Anterior cingulate cortex (tissue), 58 donors: Measurements from ENCODE around the gene SDK2.

ENCODE experiments used
- DNase-seq, 58 donors: peaks; one replicate each; lab custom pipeline; 2025; lab: John Stamatoyannopoulos, UW

The SDK2 gene

DNA sequence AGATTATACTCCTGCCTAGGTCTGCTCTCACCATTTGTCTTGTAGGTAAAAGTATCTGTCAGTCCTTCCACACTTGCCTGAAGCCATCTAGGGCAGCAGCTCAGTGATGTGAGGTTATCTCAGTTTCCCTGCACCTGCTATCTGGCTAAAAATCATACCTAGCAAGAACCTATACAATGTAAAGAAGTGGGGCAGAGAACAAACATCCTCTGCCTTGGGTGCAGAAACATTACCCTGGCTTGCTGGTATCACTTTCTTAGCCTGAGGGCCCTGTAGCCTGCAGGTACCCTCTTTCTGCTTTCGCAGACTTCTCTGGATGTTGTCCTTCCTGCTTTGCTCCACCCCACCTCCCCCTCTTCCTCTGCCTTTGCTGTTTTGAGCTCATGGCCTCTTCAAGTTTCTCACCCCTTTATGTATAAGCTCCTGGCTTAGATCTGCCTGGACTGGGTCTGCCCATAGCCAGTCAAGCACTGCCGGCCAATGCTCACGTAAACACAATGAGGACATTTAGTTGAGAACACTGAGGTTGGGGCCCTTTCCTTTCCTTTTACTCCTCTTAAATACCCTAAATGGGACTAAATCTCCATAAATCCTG is 8.7 kb upstream of the SDK2 start:
- no peak for DNase-seq

DNA sequence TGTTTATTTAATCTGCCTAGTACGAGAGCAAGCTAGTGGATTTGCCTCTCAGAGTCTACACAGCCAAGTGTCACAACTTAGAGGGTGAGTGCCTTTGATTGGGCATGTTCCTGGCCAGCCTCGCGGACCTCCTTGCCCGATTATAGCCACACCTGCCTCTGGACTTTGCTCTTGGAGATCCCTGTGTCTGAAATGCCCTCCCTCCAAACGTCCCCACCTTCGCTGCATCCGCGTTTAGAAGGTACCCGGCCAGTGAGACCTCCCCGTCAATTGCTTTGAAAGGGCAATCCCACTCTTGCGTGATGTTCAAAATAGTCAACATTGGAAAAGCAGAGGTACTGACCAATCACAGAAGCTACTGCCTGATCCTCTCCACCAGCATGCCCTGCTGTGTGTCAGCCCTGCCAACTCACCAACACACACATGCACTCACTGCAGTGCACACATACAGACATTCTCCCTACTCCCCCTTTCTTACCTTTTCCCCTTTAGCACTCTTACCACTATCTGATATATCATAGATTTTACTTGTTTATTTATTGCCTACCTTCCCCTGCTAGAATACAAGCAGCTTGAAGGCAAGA is 6.5 kb upstream of the SDK2 start:
- no peak for DNase-seq

DNA sequence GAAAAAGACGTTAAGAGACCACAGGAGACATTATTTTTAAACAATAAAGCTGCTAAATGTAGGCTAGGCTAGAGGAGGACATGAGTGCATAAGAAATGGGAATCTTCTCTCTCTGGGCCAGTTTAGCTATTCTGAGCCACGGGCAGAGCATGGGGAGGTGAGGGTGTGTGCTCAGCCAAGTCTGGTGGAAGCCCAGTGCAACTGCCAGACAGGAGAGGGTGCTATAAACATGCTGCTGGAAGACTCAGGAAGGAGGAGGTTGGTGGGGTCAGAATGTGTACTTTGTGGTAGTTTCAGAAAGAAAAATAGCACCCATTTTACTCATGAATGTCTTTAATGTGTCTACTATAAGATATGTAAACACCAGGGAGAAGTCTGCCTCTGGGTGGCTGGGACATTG is 5.9 kb upstream of the SDK2 start:
- DNase-seq, result peak in 1 of 58 donors; percentile 12

DNA sequence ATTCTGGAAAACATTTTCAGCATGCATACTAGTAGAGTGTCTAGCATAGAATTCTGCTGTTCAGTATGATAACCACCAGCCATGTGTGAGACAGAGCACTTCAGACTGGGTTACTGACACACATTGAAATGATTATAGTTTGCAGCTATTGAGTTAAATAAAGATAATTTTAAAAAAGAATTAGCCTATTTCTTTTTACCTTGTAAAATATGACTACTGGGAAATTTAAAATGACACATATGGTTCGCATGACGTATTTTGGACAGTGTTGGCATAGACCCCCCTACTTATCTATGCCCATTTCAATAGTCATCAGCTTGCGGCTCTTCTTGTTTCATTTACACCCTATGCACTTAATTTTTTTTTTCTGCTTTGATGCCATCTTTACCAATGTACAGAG is 4.7 kb upstream of the SDK2 start:
- no peak for DNase-seq

DNA sequence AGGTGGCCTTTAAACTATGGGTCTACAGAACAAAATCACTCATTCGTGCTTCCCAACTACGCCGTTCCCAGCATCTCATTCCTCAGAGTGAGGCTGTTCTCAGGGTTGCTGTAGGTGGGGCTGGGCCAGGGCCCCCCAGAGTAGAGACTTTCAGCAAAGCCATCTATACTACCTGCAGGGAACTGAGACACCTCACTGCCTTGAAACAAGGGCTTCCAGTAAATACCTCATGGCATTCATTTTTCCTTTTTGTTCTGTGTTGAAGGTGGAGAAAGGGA is 4.2 kb upstream of the SDK2 start:
- no peak for DNase-seq

DNA sequence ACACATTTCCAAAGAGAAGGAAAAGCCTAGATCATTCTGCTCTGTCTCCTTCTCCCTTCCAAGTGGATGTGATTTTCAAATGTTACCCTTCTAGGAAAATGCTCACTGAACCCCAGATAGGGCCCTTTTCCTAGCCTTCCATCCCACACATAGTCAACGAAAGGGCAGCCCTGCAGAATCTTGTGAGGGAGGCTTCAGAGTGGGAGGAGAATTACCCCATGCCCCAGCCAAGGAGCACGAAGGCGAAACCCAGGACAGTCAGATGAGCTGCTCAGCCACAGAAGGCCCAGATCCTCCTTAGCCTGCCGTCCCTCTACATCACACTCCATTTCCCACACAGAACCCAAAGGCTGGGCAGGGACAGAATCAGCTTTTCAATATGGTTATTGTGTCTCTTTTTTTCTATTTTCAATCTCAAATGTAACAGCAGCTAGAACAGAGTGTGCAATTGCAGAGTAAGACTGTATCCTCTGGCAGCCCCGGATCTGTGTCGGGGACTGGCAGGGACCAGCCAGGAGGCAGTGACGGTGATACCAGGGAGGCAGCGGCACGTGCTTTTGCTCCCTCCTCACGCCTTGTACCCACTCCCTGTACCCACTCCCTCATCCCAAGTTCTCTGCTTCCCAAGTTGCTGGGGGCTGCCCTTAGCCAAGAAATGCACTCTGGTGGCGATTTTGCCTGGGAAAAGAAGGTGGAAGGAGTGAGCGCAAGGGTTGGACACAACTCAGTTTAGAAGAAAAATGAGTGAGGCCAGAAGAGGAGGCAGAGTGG is 3.7 kb upstream of the SDK2 start:
- DNase-seq, result no peak

DNA sequence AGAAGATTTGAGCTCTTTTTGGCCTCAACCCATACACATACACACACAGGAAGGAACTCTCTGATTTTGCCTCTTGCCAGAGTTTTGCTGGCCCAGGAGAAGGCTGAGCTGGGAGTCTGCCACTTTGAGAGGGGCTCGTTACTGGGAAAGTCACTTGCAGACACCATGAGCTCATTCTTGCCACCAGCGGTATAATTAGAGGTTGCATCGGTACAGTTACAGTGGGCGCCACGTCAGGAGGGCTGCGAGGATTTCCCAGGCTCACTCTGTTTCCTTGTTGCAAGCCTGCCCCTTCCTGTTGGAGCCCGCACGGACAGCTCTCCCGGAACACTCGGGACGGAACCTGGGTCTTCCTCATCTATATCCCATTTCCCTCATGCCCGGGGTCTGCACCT is 3.1 kb upstream of the SDK2 start:
- no peak for DNase-seq

DNA sequence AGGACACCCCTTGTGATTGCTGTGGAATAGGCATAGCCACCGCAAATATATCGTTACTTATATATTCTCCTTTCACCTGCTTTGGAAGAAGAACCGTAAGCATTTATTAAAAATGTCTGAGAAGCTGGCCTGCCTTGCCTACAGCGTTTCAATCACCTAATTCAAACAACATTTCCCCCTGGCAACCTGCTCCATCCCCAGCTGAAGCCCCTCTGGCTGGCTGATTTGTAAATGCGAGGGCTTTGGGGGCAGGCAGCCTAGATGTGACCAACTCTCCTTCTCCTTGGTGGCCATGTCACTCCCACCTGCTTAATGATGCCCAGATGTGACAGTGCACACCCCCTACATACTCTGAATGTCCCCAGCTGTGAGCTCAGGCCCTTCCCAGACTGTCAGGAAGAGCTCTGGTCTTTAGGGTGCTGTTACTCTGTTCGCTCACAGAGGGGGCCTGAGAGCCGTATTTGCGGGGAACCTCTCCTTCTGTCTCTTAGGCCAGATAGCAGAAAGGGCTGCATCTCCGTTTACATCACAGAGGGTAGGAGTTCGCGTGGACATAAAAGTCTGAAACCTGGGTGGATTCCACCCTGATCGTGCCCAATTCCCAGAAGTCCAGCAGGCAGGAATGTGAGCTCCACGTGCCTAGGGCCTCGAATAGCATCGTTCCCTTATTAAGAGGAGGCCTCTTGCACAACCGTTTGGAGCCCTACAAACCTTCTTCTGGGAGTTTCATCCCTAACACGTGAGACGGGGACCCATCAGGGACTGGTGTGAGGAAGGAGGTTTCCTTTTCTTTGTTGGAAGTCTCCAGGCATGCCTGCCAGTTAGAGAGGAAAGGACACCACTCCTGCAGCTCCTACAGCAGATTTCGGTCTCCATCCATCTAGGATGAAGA is 2.4 kb upstream of the SDK2 start:
- DNase-seq, result peak in 5 of 58 donors; percentile 12 to 25 (median 16)

DNA sequence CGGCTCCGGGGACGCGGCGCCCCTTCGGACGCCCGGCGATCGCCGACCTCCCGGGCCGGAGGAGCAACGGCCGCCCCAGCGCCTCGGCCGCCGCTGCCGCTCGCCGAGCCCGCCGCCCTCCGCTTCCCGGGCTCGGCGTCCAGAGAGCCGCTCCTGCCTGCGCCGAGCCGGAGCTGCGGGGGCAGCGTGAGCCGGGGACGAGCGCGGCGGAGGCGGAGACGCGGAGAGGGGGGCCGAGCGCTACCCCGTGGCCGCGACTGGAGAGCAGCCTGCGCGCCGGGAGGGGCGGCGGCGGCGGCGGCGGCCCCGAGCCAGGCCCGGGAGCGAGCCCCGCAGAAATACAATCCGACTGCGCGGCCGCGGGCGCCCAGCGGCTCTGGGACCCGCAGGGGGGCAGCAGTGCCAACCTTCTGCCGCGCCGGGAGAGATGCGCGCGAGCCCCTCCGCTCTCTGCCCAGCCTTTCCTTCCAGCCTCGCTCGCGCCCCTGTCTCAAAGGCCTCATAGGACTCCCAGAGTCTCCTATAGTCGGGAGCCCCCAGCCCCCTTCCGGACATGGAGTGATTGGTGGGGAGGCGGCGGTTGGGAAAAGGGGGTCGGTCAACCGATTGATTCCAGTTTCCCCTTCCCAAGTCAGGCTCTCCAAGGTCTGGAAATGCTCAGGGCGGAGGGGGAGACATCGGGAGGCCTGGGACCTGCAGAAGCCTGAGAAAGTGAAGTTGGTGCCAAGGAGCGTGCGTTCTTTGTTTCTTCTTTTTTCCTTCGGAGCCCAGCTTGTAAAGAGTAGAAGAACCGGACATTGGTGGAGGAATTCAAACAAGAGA is 1.0 kb upstream of the SDK2 start:
- peak in 52 of 58 donors; percentile 30 to 79 (median 59) for DNase-seq

DNA sequence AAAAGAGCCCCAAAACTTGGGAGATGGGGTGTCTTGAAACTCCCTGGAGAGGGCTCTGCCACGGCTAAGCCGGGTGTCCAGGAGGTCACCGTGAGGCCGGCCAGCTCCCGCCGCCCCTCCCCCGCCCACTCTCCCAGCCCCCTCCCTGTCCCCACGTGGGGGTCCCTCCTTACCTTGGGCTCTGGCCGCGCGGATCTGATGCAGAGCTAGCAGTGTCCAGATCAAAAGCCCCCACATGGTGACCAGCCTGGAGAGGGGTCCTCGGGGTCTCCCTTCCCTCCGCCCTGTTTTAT is 447 bp downstream of the SDK2 start:
- no peak for DNase-seq

DNA sequence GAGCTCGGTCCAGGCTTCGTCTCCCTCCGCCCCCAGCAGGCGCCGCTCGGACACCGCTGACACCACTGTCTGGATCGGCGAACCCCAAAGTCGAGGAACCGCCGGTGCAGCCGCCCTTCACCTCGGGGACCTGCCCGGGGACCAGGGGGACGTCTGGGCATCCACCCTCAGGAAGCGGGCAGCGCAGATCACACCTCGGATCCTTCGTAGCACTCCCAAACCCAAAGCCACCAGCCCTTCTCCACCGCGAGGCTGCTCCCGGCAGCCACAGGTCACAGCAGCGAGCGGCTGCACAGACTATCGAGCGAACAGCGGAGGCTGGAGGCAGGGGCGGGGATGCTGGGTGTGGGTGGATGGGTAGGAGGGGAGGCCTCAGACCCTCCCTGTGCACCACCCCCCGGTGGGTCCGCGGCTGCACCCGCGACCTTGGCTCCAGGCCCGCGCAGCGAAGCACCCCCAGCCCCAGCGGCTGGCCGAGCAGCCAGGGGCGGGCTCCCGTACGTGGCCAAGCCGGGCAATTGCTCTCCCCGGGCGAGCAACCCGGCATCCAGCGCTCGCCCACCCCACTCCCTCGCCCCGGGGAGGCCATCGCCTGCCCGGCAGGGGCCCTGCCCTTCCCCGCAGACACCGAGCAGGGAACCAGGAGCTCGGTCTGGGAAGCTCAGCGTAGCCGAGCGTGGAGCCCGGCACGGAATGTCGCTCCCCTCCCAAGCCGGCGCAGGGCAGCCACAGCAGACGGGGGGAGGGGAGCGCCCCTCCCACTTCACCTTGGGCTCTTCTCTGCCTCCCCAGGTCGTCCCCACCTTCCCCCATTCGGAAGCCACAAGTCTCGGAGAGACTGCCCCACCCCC is 1.0 kb downstream of the SDK2 start:
- peak in 24 of 58 donors; percentile 21 to 54 (median 36) for DNase-seq

DNA sequence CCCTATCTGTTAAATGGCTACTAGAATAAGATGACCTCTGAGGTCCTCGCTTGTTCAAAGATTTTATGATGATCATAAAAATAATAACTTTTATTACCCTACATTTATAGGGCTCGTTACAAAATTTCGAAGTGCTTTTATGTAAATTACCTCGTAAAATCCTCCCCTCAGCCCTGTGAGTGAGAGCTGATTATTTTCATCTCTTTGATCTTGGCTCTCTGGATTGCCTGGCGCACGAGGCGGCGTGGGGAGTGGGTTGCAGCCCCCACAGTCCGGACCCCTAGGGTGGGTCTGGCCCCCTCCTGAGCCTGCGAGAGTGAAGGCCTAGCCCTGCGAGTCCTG is 1.6 kb downstream of the SDK2 start:
- DNase-seq, result no peak

DNA sequence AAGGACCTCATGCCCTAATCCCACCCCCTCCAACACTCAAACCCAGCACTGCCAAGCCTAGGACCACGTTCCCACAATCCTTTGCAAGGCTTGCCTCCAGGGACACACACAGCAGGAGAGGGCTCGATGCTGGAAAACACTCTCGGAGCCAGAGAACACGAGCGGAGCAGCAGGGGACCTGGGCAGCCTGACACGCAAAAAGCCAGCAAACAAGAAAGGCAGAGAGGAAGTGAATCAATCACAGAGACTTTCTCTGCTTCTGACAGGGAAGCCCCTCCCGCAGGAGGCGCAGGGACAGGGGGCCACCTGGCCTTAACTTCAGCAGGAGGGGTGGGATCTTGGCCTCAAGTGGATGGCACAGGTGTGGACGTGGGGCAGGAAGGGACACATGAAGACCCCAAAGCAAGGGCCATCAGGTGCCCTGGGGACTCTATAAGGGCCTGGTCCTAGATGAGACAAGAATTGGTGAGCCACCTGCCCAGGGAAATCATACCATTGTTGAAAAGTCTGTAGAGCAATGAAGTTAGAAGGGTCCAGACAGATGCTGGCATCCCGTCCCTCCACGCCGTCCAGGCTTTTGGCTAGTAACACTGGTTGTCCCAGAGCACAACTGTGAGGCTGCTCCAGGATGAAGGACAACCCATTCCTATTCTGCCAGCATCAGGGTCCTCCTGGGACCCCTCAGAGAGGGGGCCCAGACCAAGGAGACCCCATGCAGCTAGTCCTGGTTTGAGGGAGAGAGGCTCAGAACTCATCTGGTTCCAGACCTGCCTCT is 2.2 kb downstream of the SDK2 start:
- no peak for DNase-seq

DNA sequence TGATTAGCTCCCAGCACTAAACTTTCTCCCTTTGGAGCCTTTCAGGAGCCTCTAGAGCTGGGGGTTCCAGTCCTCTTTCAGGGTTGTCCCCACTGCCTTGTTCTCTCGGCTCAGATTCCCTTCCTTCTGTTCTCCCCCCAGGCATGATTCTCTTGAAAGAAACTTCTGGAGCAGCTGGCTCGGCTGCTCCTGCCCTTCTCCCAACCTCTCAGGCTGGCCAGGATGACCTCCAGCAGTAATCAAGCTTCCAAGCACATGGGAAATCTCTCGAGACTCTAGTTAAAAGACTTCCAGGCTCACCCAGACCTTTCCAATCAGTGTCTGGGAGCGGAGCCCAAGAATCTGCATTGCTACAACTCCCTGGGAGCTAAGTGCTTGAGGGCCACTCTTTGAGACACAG is 3.6 kb downstream of the SDK2 start:
- DNase-seq, result no peak

DNA sequence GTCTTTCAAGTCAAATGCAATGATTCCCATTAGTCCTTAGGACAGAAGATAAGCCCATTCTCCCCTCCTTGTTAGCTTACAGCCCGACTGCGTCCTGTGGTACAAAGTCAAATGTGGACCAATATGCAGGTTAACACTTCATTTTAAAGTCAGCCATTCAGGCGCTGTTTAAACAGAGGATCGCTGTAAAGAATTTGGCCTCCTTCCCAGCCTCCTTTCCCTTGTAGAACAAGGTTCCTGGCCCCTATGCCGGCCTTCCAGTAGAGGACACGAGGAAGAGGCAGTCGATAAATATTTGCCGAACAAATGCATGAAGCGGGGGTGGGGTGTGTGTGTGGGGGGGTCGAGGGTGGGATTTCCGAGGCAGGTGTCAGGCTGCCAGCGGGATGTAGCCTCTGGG is 4.3 kb downstream of the SDK2 start:
- DNase-seq, result no peak

DNA sequence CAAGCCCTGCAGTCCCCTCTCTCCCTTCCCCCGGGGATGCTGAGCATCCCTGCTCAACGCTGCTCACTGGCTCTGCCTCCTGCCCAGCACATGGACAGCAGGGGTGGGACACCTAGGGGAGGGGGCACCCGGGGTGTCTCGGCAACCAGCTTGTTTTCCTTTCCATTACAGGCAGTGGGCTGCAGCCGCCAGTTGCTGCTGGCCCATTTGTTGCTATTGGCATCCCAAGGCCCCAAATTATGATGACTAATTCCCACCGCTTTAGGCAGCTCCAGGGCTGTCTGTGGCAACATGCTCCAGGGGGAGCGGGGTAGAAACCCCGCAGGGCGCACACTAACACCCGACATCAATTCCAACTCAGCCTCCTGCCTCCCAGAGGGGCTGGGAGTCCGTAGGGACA is 4.9 kb downstream of the SDK2 start:
- no peak for DNase-seq

DNA sequence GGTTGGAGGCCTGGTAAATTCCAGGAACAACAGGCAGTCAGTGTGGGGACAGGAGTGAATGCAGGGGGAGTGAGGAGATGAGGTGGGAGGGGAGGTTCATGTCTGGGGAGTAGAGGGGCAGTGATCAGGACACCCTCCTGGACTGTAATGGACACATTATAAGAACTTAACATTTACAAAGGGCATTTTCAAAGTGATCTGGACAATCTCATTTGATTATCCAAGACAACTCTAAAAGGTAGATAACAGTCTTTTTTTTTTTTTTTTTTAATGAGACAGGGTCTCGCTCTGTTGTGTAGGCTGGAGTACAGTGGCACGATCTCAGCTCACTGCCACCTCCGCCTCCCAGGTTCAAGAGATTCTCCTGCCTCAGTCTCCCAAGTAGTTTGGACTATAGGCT is 5.7 kb downstream of the SDK2 start:
- DNase-seq, result no peak

DNA sequence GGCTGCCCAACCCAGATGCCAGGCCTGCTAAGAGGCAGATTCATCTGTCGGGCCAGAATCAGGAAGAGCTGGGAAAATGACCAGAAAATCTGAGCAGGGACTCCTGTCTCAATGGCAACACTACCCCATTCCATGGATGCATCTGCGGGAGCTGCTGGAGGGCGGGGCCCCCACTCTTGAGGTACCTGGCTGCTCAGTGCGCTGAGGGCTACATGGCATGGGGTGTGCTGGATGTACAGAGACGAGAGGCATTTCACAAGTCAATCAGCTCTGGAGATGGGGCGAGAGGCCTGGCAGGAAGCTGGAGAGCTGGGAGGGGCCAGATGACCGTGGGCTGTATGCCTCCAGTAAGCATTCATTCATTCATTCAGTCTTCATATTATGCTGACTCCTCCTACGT is 6.4 kb downstream of the SDK2 start:
- no peak for DNase-seq
